NCI-H446 (cell line): Measurements from ENCODE around the gene ZNRF1.

Experiments
- DNase-seq, 2 experiments: peaks; one replicate each; lab custom pipeline; 2025; lab: John Stamatoyannopoulos, UW

Gene ZNRF1

DNA sequence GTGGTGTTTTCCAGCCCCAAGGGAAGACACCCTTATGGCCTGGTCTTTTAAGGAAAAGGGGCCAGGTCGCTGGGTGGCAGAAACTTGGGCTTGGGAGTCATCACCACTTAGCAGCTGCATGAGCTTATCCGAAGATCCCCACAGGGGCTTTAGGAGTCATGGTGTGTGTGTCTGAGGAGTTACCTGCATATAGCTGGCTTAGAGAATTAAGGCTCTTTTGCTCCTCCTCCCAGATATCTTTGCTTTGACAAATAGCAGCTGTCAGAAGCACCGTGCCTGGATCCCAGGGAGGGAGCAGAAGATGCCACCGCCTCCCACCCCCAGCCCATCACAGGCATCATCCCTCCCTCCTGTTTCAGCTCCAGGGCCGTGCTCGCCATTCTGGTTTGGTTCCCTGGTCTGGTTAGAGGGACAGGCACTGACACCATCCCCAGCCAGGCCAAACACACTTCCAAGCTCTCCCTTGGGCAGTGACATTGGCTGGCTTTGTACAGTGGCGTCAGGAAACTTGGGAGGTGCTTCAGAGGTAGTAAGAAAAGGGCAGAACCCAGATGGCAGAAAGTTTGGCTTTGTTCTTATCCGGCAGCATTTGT lies 100.3 kb downstream of the ZNRF1 start:
- DNase-seq, result no peak

DNA sequence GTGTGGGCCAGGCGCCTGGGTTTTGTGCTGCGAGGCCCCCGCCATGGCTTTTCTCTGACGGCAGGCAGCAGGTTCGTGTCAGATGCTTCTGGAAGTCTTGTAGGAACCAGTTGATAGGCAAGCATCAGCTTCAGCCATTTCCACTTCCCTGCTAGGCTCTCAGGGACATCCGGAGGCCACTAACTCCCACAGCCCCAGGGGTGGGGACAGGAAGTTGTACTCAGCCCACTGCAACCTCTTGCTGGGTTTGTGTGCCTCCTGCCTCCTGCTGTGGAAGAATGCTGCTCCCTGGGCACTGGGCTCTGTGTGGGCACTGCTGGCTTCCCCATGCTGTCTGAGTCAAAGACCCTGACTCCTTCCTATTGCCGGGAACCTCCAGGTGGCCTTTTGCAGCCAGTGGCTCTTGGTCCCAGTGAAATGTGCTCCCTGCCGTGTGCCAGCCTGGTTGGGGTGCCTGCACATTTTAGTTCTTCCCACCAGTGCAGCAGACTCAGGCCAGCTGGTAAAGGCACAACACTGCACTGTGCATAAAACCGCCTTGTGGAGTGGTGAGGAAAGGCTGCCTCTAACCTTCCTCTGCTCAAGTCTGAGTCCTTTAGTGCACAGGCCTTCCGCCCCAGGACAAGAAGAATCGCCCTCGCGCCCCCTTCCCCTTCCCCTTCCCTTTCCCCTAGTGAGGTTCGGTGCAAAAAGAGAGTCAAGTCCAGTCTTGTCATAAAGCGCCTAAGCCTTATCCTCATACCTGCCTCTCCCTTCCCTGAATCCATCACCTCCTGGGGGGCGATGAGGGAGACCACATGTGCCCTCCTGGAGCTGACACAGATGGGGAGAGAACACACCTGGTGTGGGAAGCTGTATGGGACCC lies 101.1 kb downstream of the ZNRF1 start:
- no peak for DNase-seq

DNA sequence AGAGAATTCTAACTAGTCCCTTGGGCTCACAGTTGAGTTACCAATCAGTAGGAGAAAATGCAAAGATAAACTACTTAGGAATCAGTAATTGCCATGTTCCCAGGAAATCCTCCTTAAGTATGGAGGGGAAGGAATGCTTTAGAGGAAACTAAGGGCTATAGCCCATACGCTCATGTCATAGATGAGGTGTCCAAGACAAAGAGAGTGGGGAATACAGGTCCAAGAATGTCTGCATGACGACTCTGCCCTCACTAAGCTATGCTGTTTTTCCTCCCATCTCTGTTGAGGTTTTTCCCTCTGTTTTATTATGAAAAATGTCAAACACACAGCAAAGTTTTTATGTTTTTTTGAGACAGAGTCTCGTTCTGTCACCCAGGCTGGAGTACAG lies 101.8 kb downstream of the ZNRF1 start:
- no peak for DNase-seq

DNA sequence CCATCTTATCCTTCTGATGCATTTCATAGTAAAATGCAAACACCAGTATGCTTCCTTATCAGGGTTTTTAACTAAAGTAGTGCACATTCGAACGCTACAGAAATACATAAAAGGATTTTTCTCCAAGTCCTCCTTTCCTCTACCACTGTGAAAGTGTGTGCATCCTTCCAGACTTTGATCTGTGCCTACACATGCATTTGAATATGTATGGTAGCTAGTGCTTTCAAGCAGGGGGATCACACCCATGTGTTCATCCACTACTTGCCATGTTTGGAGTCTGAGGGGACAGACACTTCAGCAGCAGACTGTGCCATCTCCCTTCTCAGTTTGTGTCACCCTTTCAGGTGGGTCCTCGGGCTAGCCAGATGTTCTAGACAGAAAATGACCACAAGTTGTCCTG lies 102.8 kb downstream of the ZNRF1 start:
- no peak for DNase-seq

DNA sequence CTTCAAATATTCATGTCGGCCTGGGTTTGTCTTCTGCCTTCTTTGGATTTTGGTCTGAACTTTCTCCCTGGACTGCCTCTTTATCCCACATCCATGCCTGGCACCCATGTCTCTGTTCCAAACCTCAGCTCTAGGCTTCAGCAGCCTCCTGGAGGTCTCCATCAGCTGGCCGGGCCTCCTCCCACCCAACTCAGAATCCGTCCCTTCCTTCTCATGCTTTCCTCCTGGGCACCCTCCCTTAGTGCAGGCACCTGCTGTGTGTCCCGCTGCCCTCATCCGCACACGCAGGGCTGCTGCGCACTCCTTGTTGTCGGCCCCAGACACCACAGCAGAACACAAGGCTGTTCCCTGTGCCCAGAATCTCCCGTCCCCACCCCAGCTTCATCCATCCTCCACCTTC lies 103.8 kb downstream of the ZNRF1 start:
- DNase-seq, result no peak

DNA sequence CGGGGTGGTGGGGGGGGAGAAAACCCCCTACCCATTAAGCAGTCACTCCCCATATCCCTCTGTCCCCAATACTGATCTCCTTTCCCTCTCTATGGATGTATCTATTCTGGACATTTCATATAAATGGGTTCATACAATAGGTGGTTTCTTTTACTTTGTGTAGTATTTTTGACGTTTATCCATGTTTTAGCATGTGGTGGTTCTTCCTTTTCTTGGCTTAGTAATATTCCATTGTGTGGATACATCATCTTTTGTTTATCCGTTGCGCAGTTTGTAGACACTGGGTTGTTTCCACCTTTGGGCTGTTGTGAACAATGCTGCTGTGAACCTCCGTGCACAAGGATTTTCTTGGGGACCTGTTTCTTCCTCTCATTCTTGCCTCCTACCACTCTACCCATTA lies 105.2 kb downstream of the ZNRF1 start:
- no peak for DNase-seq

DNA sequence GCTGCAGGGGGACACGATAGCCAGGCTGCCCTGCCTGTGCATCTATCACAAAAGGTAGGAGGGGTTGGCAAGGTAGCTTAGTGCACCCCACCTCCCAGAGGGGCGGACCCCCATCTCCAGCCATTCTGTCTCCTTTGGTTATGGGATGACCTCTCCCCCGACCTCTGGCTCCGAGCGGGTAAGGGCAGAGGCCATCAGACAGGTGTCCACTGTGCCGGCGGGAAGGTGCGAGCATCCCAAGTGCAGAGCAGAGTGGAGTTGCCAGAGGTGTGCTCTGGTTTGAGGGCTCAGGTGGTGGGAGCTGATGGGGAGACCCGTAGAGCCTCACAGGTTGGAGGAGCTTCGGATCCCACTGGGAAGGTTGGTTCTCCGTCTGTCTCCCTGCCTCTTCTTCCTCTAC lies 106.0 kb downstream of the ZNRF1 start:
- no peak for DNase-seq

DNA sequence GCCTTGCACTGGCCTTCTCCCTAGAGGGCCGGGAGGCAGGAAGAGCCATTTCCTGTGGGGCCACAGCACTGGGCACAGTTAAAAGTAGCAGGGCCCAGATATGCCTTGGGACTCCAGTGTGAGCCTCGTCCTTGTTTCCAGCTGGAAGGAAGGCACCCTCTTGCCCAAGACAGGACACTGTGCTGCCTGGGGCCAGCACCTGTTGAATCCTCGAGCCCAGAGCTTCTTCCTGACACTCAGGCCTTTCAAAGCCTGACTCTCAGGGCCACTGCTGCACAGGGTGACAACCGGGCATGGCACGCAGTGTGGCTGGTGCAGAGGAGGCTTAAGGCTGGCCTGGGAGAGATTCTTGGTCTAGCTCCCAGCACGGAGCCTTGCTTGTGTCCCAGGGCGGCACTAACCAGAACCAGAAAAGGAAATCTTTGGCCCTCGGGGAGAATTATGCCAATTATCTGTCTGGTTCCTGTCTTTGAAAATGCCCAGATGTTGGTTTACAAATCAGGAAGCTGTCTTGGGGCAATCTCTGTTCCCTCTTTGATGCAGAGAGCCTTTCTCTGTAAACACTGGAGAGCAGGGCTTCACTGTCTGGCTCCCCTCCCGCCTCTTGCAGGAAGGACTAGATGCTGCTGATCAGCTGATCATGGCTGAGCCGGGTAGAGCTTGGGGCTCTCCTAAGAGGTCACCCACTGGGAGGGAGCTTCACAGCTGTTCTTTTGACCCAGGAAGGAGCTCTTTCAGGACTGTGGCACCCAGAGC lies 106.7 kb downstream of the ZNRF1 start:
- DNase-seq, result no peak

DNA sequence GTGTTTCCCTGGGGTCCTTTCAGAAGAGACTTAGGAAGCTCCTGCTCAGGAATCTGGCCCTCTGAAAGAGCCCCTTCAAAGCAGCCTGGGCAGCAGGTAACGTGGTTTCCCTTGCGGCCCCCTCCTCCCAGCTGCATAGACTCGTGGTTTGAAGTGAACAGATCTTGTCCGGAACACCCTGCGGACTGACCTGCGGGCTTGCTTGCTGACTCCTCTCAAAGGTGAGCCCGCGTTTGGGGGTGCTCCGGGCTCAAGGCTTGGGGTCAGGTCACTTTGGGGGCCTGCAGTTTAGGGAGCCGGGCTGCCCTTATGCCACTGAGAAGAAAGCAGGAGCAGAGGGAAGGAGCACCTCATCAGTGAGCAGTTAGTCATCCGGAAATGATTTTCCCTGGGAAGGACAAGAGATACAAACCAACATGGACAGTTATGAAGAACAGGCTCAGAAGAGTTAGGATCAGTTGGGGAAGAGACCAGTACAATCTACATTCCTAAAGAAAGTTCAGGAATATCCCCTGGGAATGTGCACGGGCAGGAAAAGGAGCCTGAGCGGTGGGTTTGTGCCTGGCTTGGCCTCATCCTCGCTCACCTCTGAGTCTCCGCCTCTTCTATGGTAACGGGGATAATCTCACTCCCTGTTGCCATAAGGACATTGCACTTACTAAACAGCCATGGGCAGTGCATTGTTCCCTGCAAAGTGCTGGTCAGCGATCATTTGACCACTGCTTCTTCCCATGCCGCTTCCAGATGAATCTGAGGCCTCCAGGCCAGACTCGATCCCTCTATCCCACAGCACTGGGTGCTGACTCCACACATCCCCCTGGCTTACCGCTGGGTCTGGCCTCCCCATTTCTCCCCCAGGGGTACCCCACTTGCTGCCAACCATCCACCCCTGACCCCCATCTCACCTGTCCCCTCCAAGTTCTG lies 107.8 kb downstream of the ZNRF1 start:
- no peak for DNase-seq

DNA sequence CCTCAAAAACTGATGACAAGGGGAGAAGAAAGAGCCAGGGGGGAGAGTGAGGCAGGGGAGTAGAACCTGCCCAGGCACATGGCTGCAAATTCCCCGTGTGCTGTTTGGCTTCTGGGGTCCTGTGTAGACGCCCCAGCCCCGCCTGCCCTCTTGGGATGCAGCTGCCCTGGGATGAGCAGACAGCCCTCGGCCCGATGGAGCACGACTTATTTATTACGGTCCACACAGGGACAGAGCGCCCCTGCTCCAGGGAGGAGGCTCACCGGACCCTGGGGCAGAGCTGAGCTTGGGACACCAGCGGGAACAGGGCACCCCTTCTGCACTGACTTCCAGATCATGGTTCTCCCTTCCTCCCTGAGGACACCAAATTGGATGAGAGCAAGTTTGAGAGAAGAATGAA lies 108.7 kb downstream of the ZNRF1 start:
- no peak for DNase-seq

DNA sequence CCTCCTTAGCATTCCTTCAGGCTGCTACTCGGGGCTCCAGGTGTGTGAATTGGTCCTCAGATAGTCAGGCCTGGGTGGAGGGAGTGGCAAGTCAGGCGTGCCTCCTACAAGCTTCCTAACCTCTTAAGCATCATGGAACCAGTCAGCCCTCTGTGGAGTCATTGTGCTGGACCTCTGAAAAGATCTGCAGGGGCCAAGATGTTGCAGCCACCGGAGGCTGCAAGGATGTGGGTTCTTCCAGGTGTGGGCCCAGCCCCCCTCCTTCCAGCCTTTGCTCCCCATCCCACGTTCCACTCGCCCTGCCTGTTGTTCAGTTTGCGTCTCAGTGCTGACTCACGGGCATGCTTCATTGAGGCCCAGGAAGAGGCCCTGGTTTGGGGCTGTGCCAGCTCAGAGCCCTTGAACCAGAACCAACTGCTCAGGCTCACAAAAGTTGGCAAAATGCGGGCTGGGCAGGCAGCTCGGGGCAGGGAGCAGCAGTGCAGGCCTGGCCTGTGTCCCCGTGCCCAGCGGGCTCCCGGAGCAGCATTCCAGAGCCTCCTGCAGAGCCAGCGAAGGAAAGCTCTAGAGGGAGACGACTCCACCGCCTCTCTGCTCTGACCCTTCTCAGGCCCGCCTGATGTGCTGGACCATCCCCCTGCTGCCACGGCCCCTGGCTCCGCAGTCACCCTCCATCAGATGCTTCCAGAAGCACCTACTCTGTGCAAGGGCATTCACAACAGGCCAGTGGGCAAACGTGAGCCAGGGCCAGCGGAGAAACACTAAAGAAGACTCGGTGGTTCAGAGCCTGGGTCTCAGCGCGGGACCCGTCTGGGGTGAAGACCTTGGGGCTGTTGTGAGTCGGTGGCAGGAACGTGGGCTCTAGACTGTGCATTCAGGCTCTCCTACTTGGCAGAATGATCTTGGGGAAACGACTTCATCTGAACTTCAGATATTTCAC lies 110.2 kb downstream of the ZNRF1 start:
- peak; percentile 74 to 90 for DNase-seq

DNA sequence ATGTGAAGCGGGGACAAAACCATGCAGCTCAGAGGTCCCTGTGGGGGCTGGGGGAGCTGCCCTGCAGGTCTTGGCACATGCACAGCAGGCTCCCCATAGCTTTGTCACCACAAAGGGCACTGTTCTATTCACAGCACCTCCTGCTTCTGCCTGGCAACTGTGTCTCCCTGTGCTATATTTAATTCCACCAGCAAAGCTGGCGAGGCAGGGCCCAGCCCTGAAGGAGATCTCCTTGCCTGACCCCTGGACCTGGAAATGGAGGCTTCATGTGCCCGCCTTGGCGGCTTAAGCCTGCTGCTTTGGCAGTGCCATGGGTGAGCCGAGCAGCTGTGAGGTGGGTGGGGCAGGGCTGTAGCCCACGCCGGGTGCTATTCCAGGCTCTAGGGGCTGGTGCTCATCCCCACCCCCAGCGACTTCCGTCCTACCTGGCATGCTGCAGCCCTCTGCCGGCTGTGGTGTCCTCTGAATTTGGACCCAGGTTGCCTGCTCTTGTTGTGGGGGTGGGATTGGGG lies 111.0 kb downstream of the ZNRF1 start:
- peak; percentile 28 to 53 for DNase-seq

DNA sequence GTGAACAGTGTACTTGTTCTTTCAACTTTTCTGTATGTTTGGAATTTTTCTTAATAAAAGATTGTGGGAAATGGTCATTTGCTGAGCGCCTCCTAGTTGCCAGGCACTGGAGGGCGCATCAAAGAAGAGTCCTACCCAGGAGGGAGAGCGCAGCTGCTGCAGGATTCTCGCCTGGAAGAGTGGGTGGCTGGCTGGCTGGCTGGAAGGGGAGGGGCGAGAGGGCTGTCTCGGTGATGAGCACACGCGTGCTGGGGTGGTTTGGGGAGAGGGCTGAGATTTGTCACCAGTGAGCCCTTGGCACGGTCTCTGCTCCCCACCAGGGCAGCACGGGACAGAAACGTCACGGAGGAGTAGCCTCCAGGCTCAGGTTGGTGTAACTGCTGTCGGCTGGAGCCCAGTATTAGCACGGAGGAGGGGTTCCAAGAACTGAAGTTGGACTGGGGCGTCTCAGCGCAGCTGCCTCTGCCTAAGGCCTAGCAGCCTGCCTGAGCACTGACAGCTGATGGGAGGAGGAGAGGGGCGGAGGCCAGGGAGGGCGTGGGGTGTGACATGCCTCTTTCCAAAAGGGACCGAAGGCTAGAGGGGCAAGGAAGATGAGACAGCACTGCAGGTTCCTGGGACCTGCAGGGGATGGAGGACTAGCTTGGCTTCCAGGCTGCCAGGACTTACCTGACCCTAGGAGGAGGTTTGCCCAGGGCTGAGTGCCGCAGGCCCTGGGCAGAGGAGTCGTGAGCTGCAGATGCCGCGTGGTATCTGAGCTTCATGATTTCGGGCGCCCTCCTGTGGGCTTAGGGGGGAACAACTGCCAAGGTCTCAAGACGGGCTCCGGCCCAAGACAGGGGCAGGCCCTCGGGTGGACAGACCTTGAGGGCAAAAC lies 112.1 kb downstream of the ZNRF1 start:
- peak; percentile 64 to 86 for DNase-seq

DNA sequence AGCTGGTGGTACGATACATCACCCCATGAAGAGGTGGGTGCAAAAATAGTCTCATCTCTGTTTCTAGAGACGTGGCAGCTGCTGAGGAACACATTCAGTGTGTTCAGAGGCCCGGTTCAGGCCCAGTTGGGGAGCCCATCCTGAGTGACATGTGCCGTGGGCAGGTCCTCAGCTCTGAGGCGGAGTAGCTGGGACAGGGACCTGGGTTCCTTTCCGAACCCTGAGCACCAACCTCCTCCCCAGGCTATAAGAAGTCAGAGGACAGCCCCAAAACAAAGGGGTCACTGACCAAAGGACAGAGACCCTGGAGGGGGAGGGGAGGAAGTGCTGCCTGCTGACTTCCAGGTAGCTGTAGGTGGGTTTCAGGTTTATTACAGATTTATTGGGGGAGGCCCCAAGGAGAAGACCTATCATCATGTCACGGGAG lies 112.7 kb downstream of the ZNRF1 start:
- no peak for DNase-seq

DNA sequence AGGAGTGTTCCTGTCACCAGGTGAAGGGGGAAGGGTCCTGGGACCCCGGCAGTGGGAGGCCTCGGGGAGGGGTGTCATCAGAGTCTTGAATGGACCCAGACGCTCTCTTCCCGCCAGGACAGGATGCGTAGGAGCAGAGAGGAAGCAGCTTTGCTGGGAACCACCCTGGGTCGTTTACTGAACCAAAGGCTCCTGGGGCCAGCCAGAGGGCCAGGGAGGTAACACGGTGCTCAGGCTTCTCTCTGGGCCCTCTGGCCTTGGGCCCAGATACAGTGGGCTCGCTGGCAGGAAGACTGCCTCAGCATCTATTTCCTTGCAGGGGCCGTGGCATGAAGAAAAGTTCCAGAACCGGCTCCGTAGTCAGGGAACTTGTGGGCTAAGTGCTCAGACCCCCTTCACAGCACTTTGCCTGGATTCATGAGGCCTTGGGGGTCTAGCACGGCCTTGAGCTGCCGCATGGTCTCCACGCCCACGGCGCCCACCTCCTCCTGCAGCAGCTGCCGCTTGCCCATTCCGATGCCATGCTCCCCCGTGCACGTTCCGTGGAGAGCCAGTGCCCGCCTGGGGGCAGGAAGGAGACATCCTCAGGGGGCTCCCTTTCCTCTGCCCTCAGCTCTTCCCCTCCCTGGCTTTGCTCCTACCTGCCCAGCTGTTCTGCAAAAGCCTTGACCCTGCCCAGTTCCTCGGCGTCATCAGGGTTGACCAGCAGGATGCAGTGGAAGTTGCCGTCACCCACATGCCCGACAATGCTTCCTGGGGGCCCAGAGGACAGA lies 113.3 kb downstream of the ZNRF1 start:
- DNase-seq, result no peak

DNA sequence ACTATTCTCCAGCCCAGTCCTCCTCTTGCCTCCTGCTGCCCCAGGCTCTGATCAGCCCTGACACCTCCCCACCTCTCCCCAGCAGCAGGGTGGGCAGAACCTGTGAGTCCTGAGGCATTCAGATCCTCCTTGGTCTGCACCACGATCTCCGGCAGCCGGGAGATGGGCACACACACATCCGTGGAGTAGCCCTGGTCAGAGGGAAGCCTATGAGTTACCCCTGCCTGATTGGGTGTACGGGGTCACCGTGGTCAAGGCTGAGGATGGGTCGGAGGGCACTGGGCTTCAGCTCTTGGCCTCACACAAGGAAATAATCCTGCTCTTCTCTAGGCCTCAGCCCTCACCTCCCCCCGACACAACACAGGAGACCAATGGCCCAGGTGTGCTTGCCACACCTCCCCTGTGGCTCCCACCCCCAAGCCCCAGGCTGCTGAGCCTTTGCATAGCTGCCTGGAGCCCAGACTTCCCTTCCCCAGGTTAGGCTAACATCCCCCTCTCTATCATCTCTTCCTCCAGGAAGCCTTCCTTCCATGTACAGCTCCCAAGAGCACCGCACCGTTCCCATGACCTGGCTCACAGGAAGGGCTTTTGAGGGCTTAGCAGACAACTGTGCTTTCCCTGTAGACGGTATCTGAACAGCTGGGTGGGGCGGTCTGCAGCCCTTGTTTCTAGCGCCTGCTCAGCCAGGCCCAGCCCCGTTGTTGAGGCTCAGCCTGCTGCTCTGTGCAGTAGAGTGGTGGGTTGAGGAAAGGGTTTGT lies 114.1 kb downstream of the ZNRF1 start:
- no peak for DNase-seq

DNA sequence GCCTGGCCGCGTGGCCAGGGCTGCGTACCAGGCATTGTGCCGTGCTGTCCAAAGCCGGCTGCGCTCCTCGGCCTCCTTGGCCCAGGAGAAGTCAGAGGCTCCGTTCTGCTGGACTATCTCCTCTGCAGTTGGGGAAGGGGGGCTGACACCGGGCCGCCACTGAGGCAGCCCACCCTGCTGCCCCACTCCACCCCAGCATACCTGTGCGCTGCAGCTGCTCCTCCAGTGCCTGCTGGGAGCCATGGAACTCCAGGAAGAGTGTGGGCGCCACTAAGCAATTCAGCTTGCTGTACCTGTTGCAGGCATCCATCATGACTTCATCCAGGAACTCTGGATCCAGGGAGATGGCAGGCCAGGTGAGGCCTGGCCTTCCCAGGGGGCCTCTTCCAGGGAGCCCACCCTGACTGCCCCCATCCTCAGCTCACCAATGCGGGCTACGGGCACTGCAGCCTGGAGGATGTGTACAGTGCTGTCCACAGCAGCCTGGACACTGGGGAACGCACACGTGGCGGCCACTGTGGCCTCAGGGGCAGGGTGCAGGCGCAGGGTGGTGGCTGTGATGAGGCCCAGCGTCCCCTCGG lies 114.8 kb downstream of the ZNRF1 start:
- DNase-seq, result no peak
